Measurements from ENCODE around the gene RUNX1.

DNA sequence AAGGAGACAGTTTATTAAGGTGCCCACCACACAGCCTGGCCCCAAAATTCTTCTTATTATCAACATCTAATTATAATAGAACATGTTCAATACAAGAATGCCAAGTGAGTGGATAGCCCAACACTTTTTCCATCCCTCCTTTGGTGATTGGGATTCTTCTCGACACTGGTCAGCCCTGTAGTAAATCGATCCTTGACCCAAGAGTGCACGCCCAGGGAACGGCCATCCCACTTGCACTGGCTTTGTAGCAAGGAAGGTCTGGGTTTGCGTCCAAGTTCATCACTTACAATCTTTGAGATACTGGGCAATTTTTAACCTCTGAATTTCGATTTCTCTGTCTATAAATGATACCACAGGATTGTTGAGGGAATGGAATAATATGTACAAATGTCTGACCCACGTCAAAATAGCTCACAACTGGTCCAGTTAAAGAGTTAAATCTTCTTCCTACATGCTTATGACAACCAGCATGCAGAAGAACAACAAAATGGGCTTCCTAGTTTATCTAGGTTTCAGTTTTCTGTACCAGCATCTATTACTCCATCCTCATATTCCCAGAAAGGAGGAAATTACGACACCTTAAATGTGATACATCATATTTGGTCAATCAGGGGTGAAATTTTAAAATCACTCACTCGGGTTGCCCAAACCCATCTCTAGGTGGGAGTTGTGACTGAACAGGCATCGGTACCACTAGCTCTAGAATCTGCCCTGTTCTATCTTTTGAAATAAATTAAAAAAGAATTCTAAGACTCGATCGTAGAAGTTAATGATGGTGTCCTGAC lies 218.5 kb downstream of the RUNX1 start:
- TF ChIP-seq, protein P1, sequence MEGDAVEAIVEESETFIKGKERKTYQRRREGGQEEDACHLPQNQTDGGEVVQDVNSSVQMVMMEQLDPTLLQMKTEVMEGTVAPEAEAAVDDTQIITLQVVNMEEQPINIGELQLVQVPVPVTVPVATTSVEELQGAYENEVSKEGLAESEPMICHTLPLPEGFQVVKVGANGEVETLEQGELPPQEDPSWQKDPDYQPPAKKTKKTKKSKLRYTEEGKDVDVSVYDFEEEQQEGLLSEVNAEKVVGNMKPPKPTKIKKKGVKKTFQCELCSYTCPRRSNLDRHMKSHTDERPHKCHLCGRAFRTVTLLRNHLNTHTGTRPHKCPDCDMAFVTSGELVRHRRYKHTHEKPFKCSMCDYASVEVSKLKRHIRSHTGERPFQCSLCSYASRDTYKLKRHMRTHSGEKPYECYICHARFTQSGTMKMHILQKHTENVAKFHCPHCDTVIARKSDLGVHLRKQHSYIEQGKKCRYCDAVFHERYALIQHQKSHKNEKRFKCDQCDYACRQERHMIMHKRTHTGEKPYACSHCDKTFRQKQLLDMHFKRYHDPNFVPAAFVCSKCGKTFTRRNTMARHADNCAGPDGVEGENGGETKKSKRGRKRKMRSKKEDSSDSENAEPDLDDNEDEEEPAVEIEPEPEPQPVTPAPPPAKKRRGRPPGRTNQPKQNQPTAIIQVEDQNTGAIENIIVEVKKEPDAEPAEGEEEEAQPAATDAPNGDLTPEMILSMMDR (IDR thresholded peaks at IDR 0.05) = no peak
- no peak for TF ChIP-seq POLR2A (IDR thresholded peaks at IDR 0.05)

Measured in vagina (tissue), 2 donors.